Measurements from ENCODE around the gene FRG2C.
"Not testable (repeated sequence)": the region's sequence is repeated elsewhere in the genome, so short reads cannot be mapped to it uniquely, and the experiment has no call there.

The FRG2C gene

DNA sequence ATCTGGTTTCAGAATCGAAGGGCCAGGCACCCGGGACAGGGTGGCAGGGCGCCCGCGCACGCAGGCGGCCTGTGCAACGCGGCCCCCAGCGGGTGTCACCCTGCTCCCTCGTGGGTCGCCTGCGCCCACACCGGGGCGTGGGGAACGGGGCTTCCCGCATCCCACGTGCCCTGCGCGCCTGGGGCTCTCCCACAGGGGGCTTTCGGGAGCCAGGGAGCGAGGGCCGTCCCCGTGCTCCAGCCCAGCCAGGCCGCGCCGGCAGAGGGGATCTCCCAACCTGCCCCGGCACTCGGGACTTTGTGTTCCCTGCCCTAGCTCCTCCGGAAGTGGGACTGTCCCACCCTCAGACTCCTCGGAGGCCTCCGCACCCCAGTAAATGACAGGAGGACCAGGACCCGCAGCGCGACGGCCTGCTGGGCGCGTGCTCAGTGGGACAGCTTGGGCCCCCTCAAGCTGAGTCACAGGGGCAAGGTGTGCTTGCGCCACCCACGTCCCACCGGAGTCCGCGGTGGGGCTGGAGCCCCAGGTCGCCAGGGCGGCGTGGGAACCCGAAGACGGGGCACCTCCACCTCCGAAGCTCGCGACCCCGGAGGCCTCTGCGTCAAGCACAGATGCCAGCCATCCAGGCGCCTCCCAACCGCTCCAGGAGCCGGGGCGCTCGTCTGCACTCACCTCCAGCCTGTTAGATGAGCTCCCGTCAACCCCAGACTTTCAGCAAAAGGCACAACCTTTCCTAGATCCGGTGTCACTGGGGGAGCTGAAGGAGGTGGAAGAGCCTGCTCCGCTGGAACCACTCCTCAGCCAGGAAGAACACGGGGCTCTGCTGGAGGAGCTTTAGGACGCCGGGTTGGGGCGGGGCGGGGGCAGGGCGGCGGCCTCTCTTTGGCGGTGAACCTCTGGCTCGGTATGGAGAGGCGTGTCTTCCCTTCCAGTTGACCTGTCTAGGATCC lies 5.5 kb downstream of the FRG2C start:
- not testable (repeated sequence) for DNase-seq (ENCODE audit: low spot score); FAIRE-seq

DNA sequence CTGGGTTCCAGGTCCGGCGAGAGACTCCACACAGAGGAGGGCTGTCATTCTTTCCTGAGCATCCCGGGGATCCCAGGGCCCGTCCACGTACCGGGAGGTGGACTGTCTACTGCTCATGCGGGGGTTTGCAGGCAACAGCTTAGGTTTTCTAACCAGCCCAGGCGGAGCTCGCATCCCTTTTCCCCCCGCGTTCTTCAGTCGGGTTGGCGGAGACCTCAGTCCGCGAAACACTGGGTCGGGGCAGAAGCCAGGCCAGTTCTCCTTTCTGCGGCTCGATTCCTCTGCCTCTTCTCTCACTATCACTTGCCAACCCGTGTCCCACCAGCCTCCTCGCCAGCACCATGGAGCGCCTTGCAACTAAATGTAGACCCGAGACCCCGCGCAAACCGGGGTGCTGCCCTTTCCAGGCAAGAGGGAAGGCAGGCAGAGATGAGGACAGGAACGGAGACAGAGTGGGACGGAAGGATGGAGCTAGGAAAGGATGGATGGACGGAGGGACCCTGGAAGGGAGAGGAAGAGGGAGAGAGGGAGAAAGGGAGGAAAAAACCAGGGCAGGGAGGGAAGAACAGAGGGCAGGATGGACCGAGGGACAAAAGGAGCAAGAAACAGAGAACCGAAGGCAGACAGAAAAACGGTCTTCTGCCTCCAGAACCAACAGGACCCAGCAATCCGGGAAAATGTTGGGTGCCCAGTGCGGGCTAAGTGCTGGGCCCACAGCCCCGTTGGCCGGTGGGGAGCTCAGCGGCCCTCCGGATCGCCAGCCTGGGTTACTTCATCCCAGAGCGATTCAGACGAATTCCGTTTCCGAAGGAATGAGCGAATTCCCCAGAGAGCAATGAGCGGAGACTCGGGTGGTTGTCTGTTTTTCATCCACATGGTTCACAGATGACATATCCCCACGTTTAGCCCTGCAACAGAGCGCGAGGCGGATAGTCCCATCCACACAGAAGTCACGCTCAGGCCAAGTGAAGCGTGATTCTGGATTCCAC lies 6.5 kb downstream of the FRG2C start:
- not testable (repeated sequence) for FAIRE-seq; DNase-seq (ENCODE audit: low spot score)

DNA sequence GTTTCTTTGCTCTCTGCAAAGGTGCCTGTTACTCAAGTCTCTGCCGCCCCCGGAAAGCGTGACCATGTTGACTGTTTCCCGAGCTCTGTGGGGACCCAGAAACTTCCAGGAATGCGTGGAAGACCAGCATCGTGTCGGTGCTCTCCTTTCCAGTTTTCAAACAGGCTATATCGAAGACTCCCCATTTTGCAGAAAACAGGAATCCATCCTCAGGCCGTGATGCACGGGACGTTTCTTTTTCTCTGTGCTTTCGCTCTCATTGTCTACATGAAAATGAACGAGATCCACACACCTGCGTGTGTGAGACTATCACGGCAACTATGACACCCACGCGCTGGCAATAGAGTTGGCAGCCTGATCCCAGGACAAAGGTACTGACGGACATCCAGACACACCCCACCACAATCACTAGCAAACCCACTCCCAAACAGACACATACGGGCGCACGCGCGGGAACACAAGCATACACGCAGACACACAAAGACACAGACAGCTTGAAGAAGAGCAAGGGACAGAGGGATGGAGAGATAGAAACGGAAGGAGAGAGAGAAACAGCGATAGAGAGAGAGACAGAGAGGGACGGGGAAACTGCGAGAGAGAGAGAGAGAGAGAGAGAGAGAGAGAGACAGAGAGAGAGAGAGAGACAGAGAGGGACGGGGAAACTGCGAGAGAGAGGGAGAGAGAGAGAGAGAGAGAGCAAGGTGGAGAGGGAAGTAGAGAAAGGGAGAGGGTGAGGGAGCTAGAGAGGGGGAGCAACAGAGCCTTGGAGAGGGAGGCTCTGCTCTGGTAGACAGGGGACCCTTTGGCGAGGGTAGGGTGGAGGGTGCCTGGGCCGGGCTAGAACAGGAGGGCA lies 7.4 kb downstream of the FRG2C start:
- not testable (repeated sequence) for FAIRE-seq; DNase-seq (ENCODE audit: low spot score)

DNA sequence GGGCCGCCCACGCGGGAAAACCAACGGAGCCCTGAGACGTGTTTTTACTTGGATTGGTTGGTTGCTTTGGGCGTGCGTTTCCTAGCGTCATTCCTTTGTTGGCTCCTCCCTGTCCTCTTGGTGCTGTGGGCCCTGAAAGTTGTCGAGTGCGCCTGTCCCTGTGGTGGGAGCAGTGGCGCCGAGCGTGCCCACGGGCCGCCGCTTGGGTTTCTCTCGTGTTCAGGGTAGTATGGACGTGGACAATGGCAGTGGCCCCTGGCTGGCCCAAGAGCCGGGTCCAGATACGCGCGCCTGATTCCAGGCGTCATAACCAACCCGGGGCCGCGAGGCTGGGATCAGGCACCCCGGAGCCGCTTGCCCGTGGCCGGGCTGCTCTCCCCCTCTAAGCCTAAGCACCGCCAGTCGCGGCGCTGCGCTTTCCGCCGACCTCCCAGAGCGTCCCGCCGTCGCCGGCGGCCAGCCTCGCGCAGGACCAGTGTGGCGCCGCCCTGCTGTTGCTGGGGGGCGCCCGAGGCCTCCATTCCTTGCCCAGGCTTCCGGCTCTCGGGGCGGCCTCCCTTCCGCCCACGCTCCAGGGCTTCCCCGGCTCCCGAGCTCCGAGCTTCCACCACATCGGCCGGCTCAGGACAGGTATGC lies 8.1 kb downstream of the FRG2C start:
- not testable (repeated sequence) for FAIRE-seq
- DNase-seq (ENCODE audit: low spot score): peak; percentile 41

DNA sequence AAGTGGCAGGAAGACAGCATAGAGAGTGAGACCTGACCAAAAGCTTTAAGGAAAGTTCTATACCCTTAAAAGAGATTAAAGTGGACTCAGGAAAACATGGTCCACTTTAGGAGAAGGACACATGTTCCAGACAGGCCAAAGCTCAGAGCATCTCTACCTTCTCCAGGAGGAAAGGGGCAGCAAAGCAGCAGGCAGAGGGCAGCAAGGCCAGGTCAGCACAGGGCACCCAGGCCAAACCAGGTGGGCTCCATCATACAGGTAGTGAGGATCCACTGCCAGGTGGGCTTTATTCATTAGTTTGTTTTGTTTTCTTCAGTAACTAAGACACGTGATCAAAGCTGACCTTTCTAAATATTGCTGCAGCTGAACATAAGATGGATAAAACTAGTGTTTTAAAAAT lies 19.8 kb downstream of the FRG2C start:
- FAIRE-seq; DNase-seq (ENCODE audit: low spot score): not testable (repeated sequence)

DNA sequence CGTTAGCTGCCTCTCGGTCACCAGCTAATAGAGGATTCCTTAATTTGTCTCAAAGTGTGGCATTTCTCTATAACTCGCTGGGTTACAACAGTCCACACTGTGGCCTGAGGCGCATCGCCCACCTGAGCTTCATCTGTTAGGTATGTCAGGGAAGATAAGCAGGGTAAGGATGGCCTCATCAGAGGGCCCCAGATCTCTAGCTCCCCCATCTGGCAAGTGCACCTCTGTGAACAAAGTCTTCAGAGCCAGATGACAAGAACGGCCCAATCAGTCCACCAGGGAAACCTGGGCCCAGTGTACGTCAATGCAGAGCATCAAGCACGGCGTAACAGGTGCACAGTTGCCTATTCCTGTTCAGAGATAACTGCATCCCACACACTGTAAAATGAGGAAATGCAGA lies 23.2 kb downstream of the FRG2C start:
- no peak for FAIRE-seq
- DNase-seq (ENCODE audit: low spot score): no peak

DNA sequence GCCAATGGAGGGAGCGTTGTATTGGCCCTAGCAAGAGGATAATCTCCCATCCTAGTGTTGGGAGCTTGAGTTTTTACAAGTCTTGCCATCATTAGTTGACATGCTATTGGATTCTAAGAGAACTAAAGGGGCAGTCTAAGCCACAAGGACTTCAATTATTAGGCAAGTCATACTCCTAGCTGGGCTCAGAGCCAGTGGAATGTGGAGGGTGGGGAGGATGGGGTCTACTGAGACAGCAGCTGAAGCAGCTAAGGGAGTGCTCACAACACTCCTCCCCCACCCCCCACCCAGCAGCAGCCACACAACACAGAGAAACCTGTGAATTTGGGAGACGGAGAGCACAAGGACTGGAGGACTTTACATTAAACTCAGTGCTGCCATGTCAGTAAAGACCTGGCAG lies 27.9 kb downstream of the FRG2C start:
- FAIRE-seq (no peak), DNase-seq (ENCODE audit: low spot score) (no peak)

Measured in RCC 7860 (cell line).